GM23338 (cell line): ENCODE results near the gene CRISPLD2. TPM values are rescaled to one million over a fixed set of nuclear protein-coding genes. Genes with fewer than 3 reads are reported as not detected.

ENCODE experiments used
- ATAC-seq: fragments of 200-7000 bp; cut with Tn5 transposase; 3 replicates; pipeline ENCODE4 v1.9.1; 2020
- DNase-seq: peaks from one replicate; pipeline ENCODE4 v3.0.0-alpha.2; 2015; ENCODE audit warnings: low spot score
- H2AFZ ChIP-seq: fragments of 200-600 bp; sonication (generic); 2 replicates; pipeline ENCODE4 v1.8.0; 2016; ENCODE audit warnings: antibody characterized with exemption, mild to moderate bottlenecking, moderate library complexity
- H3F3A ChIP-seq: fragments of 200-600 bp; sonication (generic); replicated peaks from 2 replicates; pipeline ENCODE4 v1.8.0; 2017; ENCODE audit warnings: antibody characterized with exemption, mixed run types, low read depth
- H3K27ac ChIP-seq: fragments of 200-600 bp; sonication (generic); 2 replicates; pipeline ENCODE4 v1.6.1; 2016; ENCODE audit warnings: low read depth
- H3K27me3 ChIP-seq: fragments of 200-600 bp; sonication (generic); 2 replicates; pipeline ENCODE4 v1.8.0; 2016; ENCODE audit warnings: mild to moderate bottlenecking, mixed run types, moderate library complexity; ENCODE audit not compliant: insufficient read depth
- H3K36me3 ChIP-seq: fragments of 200-600 bp; sonication (generic); 2 replicates; pipeline ENCODE4 v1.8.0; 2016; ENCODE audit warnings: mild to moderate bottlenecking; ENCODE audit not compliant: insufficient read depth
- H3K4me1 ChIP-seq: fragments of 200-600 bp; sonication (generic); 2 replicates; pipeline ENCODE4 v1.8.0; 2016; ENCODE audit warnings: mild to moderate bottlenecking, moderate library complexity; ENCODE audit not compliant: insufficient read depth
- H3K4me2 ChIP-seq: fragments of 200-600 bp; sonication (generic); 2 replicates; pipeline ENCODE4 v1.7.1; 2017; ENCODE audit warnings: mixed run types
- H3K4me3 ChIP-seq: fragments of 200-600 bp; sonication (generic); 2 replicates; pipeline ENCODE4 v1.6.1; 2016; ENCODE audit warnings: mixed run types
- H3K79me2 ChIP-seq: fragments of 200-600 bp; sonication (generic); replicated peaks from 2 replicates; pipeline ENCODE4 v1.8.0; 2017; ENCODE audit warnings: mild to moderate bottlenecking; ENCODE audit not compliant: insufficient read depth
- H3K9me2 ChIP-seq: fragments of 200-600 bp; sonication (generic); 2 replicates; pipeline ENCODE4 v1.8.0; 2017; ENCODE audit not compliant: insufficient read depth
- H4K20me1 ChIP-seq: fragments of 200-600 bp; sonication (generic); replicated peaks from 2 replicates; pipeline ENCODE4 v1.8.0; 2017; ENCODE audit warnings: mild to moderate bottlenecking; ENCODE audit not compliant: insufficient read depth
- H3K27ac Mint-ChIP-seq: 2 replicates; pipeline ENCODE4 v1.8.0; 2020; ENCODE audit warnings: inconsistent platforms, mild to moderate bottlenecking, moderate library complexity, mixed read lengths
- H3K27me3 Mint-ChIP-seq: 3 replicates; pipeline ENCODE4 v1.8.0; 2022; ENCODE audit warnings: low read depth, mild to moderate bottlenecking, moderate library complexity, mixed read lengths, inconsistent platforms; ENCODE audit not compliant: insufficient read depth, poor library complexity
- H3K36me3 Mint-ChIP-seq: 3 replicates; pipeline ENCODE4 v1.8.0; 2021; ENCODE audit warnings: low read depth, mild to moderate bottlenecking, inconsistent platforms, moderate library complexity, mixed read lengths
- H3K4me1 Mint-ChIP-seq: 3 replicates; pipeline ENCODE4 v1.8.0; 2020; ENCODE audit warnings: mild to moderate bottlenecking, inconsistent platforms, mixed read lengths
- H3K4me3 Mint-ChIP-seq: 3 replicates; pipeline ENCODE4 v1.8.0; 2021; ENCODE audit warnings: moderate library complexity, mild to moderate bottlenecking, inconsistent platforms, mixed read lengths
- H3K9me3 Mint-ChIP-seq: 3 replicates; pipeline ENCODE4 v1.8.0; 2020; ENCODE audit warnings: moderate library complexity, mild to moderate bottlenecking, inconsistent platforms, mixed read lengths
- CREB1 ChIP-seq: fragments of 250-450 bp; sonication (Bioruptor Pico); IDR thresholded peaks from 2 replicates; pipeline ENCODE4 v1.5.0; 2020; ENCODE audit warnings: low read depth, mild to moderate bottlenecking, moderate library complexity
- CTCF ChIP-seq, 2 experiments: fragments of 200-600 bp in 1 of 2; sonication (generic) in 1 of 2; conservative IDR thresholded peaks; 2 replicates each; pipeline versions ENCODE4 v1.5.1 to v1.6.1; 2016 to 2017; ENCODE audit warnings: antibody characterized with exemption in 2 of 2, low read depth in 2 of 2, mild to moderate bottlenecking in 2 of 2, moderate library complexity in 1 of 2
- ETS1 ChIP-seq: IDR thresholded peaks from 2 replicates; pipeline ENCODE4 v1.6.1; 2016; ENCODE audit warnings: antibody characterized with exemption
- EZH2 ChIP-seq: fragments of 200-600 bp; sonication (generic); IDR thresholded peaks from one replicate; pipeline ENCODE4 v1.8.0; 2017; ENCODE audit warnings: antibody characterized with exemption, mild to moderate bottlenecking, low read depth; ENCODE audit not compliant: unreplicated experiment
- EZH2phosphoT487 ChIP-seq: fragments of 200-600 bp; sonication (generic); IDR thresholded peaks from one replicate; pipeline ENCODE4 v1.8.1; 2018; ENCODE audit warnings: antibody characterized with exemption; ENCODE audit not compliant: unreplicated experiment
- JUNB ChIP-seq: IDR thresholded peaks from one replicate; pipeline ENCODE4 v1.6.1; 2016; ENCODE audit warnings: antibody characterized with exemption; ENCODE audit not compliant: unreplicated experiment
- NANOG ChIP-seq: IDR thresholded peaks from 2 replicates; pipeline ENCODE4 v1.6.1; 2016; ENCODE audit warnings: antibody characterized with exemption, borderline replicate concordance
- POLR2AphosphoS5 ChIP-seq: IDR thresholded peaks from 2 replicates; pipeline ENCODE4 v1.6.1; 2016; ENCODE audit warnings: antibody characterized with exemption, low read depth
- REST ChIP-seq: IDR thresholded peaks from one replicate; pipeline ENCODE4 v1.6.1; 2018; ENCODE audit warnings: antibody characterized with exemption; ENCODE audit not compliant: unreplicated experiment
- STAT1 ChIP-seq: IDR thresholded peaks from one replicate; pipeline ENCODE4 v1.6.1; 2016; ENCODE audit warnings: antibody characterized with exemption; ENCODE audit not compliant: unreplicated experiment
- ZNF114 ChIP-seq: fragments of 250-450 bp; sonication (Bioruptor Pico); IDR thresholded peaks from 2 replicates; pipeline ENCODE4 v1.5.0; 2020; ENCODE audit warnings: mild to moderate bottlenecking, moderate library complexity
- ZNF331 ChIP-seq: fragments of 250-450 bp; sonication (Bioruptor Pico); IDR thresholded peaks from 2 replicates; pipeline ENCODE4 v1.5.0; 2020; ENCODE audit warnings: low read depth, mild to moderate bottlenecking, moderate library complexity
- polyA plus RNA-seq: library from polyadenylated mRNA; unstranded; fragments of >200 nt; fragmentation: Nextera tagmentation; extraction: Ambion mirVana; gene quantifications from 2 replicates; pipeline ENCODE4 v1.2.1, GENCODE V29; 2016
- total RNA-seq: library from RNA; depleted of rRNA; stranded (reverse); fragments of >200 nt; shearing (Covaris generic); gene quantifications from 2 replicates; pipeline ENCODE4 v1.2.3, GENCODE V29; 2014
- TF ChIP-seq, protein P1 (sequence below): fragments of 250-450 bp; sonication (Bioruptor Pico); IDR thresholded peaks from 2 replicates; pipeline ENCODE4 v1.5.0; 2020; ENCODE audit warnings: mild to moderate bottlenecking, moderate library complexity

Gene CRISPLD2
- total and polyA plus RNA-seq, 2 experiments from 2014 or later = 2.6 to 8.3 TPM

- Histone ChIP-seq H3K4me2 (no peak overlapping the region), H3K27me3 (no peaks in the 10 kb centered on the region), H3K79me2 (no peaks in the 10 kb centered on the region), H2AFZ (no peak overlapping the region), H3K27ac (no peak overlapping the region), H3K4me1 (no peaks in the 10 kb centered on the region), H3F3A (no peaks in the 10 kb centered on the region), H3K36me3 (no peaks in the 10 kb centered on the region), H3K4me3 (no peak overlapping the region), H4K20me1 (no peaks in the 10 kb centered on the region), H3K9me2 (no peaks in the 10 kb centered on the region)
- no peak for TF ChIP-seq STAT1
- TF ChIP-seq JUNB = no peak
- no peak for TF ChIP-seq CTCF (conservative IDR thresholded peaks at IDR 0.05; ENCODE audit: low read depth in 2 of 2)
- TF ChIP-seq, protein P1, sequence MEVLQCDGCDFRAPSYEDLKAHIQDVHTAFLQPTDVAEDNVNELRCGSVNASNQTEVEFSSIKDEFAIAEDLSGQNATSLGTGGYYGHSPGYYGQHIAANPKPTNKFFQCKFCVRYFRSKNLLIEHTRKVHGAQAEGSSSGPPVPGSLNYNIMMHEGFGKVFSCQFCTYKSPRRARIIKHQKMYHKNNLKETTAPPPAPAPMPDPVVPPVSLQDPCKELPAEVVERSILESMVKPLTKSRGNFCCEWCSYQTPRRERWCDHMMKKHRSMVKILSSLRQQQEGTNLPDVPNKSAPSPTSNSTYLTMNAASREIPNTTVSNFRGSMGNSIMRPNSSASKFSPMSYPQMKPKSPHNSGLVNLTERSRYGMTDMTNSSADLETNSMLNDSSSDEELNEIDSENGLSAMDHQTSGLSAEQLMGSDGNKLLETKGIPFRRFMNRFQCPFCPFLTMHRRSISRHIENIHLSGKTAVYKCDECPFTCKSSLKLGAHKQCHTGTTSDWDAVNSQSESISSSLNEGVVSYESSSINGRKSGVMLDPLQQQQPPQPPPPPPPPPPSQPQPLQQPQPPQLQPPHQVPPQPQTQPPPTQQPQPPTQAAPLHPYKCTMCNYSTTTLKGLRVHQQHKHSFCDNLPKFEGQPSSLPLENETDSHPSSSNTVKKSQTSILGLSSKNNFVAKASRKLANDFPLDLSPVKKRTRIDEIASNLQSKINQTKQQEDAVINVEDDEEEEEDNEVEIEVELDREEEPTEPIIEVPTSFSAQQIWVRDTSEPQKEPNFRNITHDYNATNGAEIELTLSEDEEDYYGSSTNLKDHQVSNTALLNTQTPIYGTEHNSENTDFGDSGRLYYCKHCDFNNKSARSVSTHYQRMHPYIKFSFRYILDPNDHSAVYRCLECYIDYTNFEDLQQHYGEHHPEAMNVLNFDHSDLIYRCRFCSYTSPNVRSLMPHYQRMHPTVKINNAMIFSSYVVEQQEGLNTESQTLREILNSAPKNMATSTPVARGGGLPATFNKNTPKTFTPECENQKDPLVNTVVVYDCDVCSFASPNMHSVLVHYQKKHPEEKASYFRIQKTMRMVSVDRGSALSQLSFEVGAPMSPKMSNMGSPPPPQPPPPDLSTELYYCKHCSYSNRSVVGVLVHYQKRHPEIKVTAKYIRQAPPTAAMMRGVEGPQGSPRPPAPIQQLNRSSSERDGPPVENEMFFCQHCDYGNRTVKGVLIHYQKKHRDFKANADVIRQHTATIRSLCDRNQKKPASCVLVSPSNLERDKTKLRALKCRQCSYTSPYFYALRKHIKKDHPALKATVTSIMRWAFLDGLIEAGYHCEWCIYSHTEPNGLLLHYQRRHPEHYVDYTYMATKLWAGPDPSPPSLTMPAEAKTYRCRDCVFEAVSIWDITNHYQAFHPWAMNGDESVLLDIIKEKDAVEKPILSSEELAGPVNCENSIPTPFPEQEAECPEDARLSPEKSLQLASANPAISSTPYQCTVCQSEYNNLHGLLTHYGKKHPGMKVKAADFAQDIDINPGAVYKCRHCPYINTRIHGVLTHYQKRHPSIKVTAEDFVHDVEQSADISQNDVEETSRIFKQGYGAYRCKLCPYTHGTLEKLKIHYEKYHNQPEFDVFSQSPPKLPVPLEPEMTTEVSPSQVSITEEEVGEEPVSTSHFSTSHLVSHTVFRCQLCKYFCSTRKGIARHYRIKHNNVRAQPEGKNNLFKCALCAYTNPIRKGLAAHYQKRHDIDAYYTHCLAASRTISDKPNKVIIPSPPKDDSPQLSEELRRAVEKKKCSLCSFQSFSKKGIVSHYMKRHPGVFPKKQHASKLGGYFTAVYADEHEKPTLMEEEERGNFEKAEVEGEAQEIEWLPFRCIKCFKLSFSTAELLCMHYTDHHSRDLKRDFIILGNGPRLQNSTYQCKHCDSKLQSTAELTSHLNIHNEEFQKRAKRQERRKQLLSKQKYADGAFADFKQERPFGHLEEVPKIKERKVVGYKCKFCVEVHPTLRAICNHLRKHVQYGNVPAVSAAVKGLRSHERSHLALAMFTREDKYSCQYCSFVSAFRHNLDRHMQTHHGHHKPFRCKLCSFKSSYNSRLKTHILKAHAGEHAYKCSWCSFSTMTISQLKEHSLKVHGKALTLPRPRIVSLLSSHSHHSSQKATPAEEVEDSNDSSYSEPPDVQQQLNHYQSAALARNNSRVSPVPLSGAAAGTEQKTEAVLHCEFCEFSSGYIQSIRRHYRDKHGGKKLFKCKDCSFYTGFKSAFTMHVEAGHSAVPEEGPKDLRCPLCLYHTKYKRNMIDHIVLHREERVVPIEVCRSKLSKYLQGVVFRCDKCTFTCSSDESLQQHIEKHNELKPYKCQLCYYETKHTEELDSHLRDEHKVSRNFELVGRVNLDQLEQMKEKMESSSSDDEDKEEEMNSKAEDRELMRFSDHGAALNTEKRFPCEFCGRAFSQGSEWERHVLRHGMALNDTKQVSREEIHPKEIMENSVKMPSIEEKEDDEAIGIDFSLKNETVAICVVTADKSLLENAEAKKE = no peak
- no peak for TF ChIP-seq ZNF114 (CRISPR knock-in tag)
- TF ChIP-seq NANOG = no peak
- TF ChIP-seq CREB1 (CRISPR knock-in tag) = no peak
- no peak for TF ChIP-seq EZH2phosphoT487
- no peak for TF ChIP-seq EZH2
- TF ChIP-seq ZNF331 (CRISPR knock-in tag) = no peak
- TF ChIP-seq ETS1 = no peak
- no peak for TF ChIP-seq REST
- TF ChIP-seq POLR2AphosphoS5 = no peak
- no peaks in the 10 kb centered on the region for H3K4me1 Mint-ChIP-seq
- no peaks in the 10 kb centered on the region for H3K9me3 Mint-ChIP-seq
- DNase-seq (no peak), ATAC-seq (no peak)
- H3K36me3 Mint-ChIP-seq = no peaks in the 10 kb centered on the region
- peak overlapping the region; percentile 16; the same call in 1 of the 2 replicates for H3K27ac Mint-ChIP-seq
- H3K4me3 Mint-ChIP-seq = no peak overlapping the region
- peaks cover 9% of the 10 kb centered on the region for H3K27me3 Mint-ChIP-seq
Measured at GRCh38 chr16:84907575-84907974, 87.8 kb downstream of the CRISPLD2 start.
